GM12892 (cell line): ENCODE data around the gene PCSK7.
A peak's percentile ranks its signal among the peaks of the same experiment; 100 is the strongest.

Experiments used
- POLR2A ChIP-seq: IDR thresholded peaks from 2 replicates; pipeline ENCODE4 v1.6.1; 2011; ENCODE audit warnings: low read depth, low read length, control low read depth
- POLR2AphosphoS5 ChIP-seq: IDR thresholded peaks from 2 replicates; pipeline ENCODE4 v1.6.1; 2011; ENCODE audit warnings: low read depth, low read length, control low read depth

DNA sequence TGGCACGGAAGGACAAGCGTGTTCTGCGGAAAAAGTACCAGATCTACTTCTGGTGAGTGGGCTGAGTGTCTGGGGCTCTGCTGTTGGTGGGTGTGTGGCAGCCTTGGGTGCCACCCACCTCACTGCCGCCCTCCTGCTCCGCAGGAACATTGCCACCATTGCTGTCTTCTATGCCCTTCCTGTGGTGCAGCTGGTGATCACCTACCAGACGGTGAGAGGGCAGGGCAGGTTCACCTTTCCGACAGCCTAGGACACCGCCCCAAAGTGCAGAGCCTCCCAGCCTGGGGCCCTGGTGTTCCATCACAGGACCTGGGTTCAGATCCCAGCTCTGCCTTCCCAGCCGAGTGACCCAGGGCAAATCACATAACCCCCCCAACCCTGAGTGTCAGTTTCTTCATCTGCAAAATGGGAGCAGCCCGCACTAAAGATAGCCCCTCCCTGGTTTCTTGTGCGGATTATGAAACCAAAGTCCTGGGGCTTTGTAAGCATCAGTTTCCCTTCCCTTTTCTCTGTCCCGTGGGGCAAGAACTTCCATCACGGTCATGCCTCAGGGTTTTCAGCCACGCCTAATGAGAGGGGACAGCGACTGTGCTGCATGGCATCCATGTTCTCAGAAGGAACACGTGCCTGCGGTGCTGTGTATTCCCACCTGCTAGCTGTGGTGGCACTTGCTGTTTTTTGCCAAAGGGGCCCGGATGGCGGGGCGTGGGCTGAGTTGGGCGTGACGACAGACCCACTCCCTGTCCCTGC is 42.5 kb downstream of the PCSK7 start:
- TF ChIP-seq POLR2A (peak; percentile 31; the same call in 1 of the 2 replicates), POLR2AphosphoS5 (no peak)
